ENCODE data around the gene SPON1.
"Not testable (repeated sequence)": the region's sequence is repeated elsewhere in the genome, so short reads cannot be mapped to it uniquely, and the experiment has no call there.

Gene SPON1

DNA sequence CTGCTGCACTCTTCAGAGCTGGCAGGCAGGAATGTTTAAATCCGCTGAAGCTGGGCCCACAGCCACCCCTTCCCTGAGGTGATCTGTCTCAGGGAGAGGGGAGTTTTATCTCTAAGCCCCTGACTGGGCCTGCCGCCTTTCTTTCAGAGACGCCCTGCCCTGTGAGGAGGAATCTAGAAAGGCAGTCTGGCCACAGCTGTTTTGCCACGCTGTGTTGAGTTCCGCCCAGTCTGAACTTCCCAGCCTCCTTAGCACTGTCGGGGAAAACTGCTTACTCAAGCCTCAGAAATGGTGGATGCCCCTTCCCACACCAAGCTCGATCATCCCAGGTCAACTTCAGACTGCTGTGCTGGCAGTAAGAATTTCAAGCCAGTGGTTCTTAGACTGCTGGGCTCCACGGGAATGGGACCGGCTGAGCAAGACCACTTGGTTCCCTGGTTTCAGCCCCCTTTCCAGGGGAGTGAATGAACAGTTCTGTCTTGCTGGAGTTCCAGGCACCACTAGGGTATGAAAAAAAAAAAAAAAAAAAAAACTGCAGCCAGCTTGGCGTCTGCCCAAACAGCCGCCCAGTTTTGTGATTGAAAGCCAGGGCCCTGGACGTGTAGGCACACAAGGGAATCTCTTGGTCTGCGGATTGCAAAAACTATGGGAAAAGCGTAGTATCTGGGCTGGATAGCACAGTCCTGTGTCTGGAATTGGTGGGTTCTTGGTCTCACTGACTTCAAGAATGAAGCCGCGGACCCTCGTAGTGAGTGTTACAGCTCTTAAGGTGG, 127.4 kb downstream of the SPON1 start:
- DNase-seq (ENCODE audit: low read depth) = no peak

DNA sequence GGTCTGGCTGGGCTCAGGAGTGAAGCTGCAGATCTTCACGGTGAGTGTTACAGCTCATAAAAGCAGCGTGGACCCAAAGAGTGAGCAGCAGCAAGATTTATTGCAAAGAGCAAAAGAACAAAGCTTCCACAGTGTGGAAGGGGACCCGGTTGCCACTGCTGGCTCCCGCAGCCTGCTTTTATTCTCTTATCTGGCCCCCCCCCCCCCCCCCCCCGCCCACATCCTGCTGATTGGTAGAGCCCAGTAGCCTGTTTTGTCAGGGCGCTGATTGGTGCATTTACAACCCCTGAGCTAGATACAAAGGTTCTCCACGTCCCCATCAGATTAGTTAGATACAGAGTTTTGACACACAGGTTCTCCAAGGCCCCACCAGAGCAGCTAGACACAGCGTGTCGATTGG, 128.1 kb downstream of the SPON1 start:
- DNase-seq (ENCODE audit: low read depth) = not testable (repeated sequence)

- DNase-seq (ENCODE audit: low read depth) = no peak
Observed at GRCh38 chr11:14093065-14093464, 130.5 kb downstream of the SPON1 start.

DNA sequence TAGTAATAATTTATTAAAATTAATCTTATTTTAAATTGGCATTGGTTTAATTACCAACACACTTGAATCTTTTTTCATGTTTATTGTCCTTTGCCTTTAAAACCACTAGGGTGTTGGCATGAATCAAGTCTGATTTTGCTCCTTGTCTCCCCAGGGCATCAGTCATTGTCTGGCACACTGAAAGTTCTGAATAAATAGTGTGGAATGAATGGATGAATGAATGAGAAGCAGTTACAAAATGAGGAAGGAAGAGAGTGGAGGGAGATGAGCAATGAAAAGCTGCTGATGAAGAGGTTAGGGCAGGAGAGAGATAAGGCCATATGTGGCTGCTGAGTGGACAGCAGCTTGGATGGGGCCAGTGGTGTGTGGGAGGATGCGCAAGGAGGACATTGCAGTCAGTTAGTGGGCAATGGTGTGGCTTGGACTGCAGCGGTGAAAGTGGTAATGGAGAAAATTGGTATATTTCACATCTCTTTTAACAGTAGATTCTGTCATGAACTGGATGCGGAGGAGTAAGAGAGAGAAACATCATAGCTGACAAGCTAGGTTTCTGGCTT, 132.0 kb downstream of the SPON1 start:
- DNase-seq (ENCODE audit: low read depth) = no peak

DNA sequence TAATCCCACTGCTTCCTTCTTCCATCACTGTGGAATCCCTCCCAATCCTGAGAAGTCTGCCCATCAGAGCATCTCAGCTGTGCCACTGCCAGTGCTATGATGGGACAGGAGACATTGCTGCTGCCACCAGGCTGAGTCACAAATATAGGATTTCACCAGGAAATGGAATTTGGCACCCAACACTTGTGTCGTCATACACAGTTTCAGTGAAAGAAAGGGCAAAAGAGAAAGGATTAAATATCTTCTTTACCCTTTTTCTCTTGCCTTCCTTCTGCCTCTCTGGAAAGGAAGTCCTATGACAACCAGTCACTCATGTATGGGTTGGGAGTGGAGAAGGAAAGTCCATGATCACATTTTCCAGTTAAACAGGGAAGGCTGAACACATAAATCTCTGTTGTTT, 133.4 kb downstream of the SPON1 start:
- no peak for DNase-seq (ENCODE audit: low read depth)

GRCh38 chr11:14096606-14097005, 134.1 kb downstream of the SPON1 start:
- no peak for DNase-seq (ENCODE audit: low read depth)

DNA sequence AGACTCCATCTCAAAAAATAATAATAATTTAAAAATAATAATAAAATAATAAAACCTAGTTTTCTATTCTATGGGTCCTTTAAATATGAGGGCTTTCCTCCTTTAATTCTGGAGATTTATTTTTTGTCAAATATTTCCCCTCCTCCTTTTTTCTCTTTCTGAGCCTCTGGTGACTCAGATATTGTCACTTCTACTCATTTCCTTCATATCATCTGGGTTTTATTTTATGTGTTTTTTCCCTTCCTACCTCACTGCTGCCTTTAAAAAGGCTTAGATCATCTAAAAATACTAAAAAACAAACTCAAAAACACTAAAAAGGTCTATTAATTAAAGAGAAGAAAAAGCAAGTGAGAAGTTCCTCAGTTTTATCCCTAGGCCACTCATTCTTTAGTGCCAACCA, 138.9 kb downstream of the SPON1 start:
- DNase-seq (ENCODE audit: low read depth) = no peak

DNA sequence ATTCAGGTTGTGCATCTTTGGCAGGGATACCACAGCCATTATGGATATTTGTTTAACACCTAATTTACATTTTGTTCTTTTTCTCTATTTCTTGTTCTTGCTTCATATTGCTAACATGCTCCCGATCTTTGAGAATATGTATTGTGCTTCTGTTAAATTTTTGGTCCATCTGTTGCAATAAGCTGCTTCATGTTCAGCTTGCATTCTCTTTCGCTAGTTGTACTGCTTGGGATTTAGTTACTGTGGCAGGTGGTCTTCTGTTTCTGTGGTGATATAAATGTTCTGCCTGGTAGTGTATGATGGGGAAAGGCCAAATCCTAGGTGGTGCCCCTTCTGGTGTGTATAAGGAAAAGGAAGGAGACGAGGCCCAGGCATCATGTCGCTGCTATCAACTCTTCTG, 140.2 kb downstream of the SPON1 start:
- no peak for DNase-seq (ENCODE audit: low read depth)

- no peak for DNase-seq (ENCODE audit: low read depth)
Observed at GRCh38 chr11:14105446-14105845, 142.9 kb downstream of the SPON1 start.

DNA sequence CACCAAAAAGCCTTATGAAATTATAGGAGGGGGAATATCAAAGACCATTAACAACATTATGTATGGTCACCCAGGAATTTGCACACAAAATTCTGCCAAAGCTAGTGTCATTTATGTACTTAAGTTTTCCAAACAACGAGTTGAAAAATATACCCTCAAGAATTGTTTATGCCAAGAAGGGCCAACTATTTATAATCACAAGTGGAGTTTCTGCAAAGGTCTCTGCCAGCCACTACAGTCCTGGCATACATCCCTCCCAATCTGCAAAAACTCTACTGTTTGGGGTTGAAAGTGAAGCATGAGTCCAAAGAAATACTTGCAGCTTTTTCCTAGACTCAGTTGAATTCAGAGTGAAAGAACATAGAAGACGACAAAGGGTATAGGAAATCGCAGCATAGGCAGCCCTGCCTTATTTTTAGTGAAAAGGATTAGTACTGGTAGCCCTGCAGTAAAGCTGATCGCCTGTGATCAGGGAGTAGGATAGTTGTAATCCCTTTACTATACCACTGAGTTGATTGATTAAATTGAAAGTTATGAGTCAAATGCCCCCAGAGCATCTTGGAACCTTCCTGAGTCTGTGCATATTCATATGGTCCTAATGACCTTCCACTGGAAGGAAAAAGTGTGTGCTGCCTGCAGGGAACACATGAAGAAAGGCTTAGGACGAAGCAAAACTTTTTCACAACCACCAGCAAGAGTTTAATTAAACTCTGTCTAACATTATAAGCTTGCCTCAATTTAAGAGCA, 144.0 kb downstream of the SPON1 start:
- DNase-seq (ENCODE audit: low read depth) = no peak

GRCh38 chr11:14107050-14107430, 144.5 kb downstream of the SPON1 start:
- no peak for DNase-seq (ENCODE audit: low read depth)

DNA sequence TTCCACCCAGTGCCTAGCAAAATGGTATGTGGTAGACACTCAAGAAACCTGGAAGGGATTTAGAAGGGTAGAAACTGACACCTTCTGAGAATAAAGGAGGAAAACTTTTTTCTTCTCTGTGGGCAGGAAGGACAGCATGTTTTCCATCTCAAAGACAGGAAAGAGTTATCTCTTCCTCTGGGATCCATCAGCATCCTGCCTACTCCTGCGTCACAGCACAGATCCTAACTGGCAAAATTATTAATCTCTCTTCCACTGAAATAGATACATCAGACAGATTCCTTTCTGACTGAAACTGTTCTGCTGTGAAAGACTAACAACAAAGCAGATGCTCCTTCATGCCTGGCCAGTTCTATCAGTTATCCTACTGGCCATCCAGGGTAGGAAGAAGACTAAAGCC, 147.2 kb downstream of the SPON1 start:
- DNase-seq (ENCODE audit: low read depth) = no peak

DNA sequence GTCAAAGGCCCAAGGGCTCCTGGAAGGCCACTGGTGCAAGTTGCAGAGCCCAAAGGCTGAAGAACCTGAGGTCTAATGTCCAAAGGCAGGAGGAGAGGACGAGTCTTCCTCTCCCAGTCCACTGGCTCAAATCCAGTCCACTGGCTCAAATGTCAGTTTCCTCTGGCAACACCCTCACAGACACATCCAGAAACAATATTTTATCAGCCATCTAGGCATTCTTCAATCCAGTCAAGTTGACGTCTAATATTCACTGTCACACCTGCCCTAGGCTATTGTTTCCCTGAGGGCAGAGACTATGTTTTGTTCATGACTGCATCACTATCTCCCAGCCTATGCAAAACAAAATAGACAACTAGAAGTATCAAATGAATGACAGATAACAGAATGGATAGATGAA, 148.1 kb downstream of the SPON1 start:
- no peak for DNase-seq (ENCODE audit: low read depth)

GRCh38 chr11:14111496-14111895, 149.0 kb downstream of the SPON1 start:
- no peak for DNase-seq (ENCODE audit: low read depth)

- DNase-seq (ENCODE audit: low read depth) = no peak
Observed at GRCh38 chr11:14112721-14113120, 150.2 kb downstream of the SPON1 start.

- no peak for DNase-seq (ENCODE audit: low read depth)
Observed at GRCh38 chr11:14114269-14114668, 151.7 kb downstream of the SPON1 start.

DNA sequence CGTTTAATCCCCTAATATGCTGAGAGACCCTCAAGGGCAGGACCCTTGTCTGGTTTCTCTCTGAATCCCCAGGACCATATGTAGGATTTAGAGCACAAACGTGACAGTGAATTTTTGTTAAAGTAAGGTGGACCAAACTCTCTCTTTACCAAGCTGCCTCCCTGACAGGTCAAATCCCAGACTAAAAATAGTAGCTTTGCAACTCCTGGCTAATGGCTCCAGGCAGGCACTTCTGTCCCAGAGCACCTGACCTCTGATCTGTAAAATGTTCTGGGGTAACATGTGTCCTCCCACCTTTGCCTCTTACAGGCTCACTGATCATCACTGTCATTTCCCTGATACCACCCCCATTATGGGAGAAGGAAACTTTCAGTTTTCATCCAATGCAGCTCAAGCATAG, 152.3 kb downstream of the SPON1 start:
- DNase-seq (ENCODE audit: low read depth) = no peak

DNA sequence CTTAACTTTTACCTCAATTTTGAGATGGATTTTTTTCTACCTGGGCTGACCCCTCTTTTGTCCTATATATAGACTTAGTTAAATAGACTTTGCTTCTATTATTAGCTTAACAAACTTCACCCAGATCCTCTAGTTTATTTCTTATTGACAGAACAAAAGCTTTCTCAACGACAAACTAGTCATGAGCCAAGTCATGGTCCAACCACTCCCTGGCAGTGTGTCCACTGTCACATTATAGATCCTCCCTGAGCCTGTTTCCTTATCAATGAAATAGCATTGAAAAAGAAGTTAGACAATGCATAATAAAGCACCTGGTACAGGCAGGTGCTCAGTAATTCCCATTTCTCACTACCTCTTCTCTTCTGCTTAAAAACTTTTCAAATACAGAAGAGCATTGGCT, 155.1 kb downstream of the SPON1 start:
- no peak for DNase-seq (ENCODE audit: low read depth)

DNA sequence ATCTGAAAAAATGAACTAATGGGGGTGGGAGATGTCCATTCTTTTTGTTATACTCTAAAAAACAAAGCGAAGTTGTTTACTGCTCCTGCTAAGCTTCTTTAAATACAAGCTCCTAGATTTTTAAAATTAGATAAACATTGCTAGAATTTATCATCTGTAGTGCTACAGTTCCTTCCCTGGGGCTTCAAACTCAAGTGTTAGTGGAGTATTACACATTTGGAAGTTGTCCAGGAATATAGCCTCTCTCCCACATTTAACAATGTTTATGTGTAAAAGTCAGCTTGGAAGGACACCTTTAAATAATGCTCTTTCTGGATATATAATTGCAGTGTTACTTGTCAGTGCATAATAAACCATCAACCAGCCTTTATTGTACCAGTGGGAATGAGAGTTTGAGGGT, 155.5 kb downstream of the SPON1 start:
- DNase-seq (ENCODE audit: low read depth) = no peak

DNA sequence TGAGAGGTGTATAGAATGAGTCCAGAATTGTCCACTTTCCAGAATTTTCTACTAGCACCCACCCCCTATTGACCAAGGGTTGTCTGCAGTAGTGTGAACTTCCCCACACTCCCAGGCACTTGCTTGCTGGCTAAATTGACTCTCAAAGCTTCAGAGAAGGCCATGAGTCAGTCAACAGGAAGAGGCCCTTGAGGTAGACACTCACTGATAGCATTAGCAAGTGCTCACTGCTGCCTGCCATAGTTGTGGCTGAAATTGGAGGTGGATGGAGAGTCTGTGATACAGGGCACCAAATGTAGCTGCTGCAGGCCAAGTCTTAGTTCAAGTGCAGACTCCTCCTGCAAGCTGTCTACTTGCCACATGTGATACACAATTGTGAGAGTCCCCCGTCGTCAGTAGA, 156.8 kb downstream of the SPON1 start:
- no peak for DNase-seq (ENCODE audit: low read depth)

DNA sequence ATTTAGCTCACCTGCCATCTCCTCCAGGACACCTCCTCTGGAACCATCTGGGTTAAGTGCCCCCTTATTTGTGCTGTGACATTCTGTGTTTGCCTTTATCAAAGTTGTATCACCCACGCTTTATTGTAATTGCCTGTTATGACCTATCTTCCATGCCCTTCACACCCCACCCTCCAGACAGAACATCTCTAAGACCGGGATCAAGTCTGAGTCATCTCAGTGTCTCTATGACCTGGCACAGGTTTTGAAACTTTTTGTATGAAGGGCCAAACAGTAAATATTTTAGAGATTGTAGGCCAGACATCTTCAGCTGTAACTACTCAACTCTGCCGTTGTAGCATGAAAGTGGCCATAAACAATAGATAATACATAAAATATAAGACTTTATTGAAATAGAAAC, 161.8 kb downstream of the SPON1 start:
- DNase-seq (ENCODE audit: low read depth) = no peak

GRCh38 chr11:14124886-14125285, 162.4 kb downstream of the SPON1 start:
- DNase-seq (ENCODE audit: low read depth) = no peak

- no peak for DNase-seq (ENCODE audit: low read depth)
Observed at GRCh38 chr11:14125529-14125928, 163.0 kb downstream of the SPON1 start.
